Liver (tissue), 3 donors: ENCODE measurements around the gene KCTD16.

Source experiments
- CTCF ChIP-seq: fragments of 150-350 bp; IDR thresholded peaks from 2 replicates; pipeline ENCODE4 v1.5.1; 2017; ENCODE audit warnings: improper control_type of control experiment, low read depth, low read length; ENCODE audit not compliant: missing input control
- EGR1 ChIP-seq, 2 donors: IDR thresholded peaks; 2 replicates each; pipeline ENCODE4 v1.6.1; 2016 to 2018; ENCODE audit warnings: antibody characterized with exemption in 2 of 2, low read depth in 2 of 2
- GABPA ChIP-seq, 2 donors: IDR thresholded peaks in 1 of 2; conservative IDR thresholded peaks in 1 of 2; 2 replicates each; pipeline ENCODE4 v1.6.1; 2016; ENCODE audit warnings: antibody characterized with exemption in 2 of 2, mild to moderate bottlenecking in 1 of 2, moderate library complexity in 1 of 2
- MAX ChIP-seq: IDR thresholded peaks from 2 replicates; pipeline ENCODE4 v1.6.1; 2016; ENCODE audit warnings: antibody characterized with exemption
- REST ChIP-seq: IDR thresholded peaks from 2 replicates; pipeline ENCODE4 v1.6.1; 2016; ENCODE audit warnings: antibody characterized with exemption, mild to moderate bottlenecking
- ZBTB33 ChIP-seq: IDR thresholded peaks from 2 replicates; pipeline ENCODE4 v1.6.1; 2016; ENCODE audit warnings: antibody characterized with exemption
- donor health status: healthy.
- donor health status: healthy.

GRCh38 chr5:144198386-144198785 is 27.7 kb downstream of the KCTD16 start:
- TF ChIP-seq CTCF (no peak), EGR1 (IDR thresholded peaks at IDR 0.05; ENCODE audit: low read depth in 2 of 2) (no peak), REST (no peak), MAX (no peak), ZBTB33 (no peak), GABPA (IDR thresholded peaks at IDR 0.05 in 1 of 2, conservative IDR thresholded peaks at IDR 0.05 in 1 of 2) (no peak)
